Loucy (cell line): ENCODE measurements around the gene HEATR1.
"Not testable (repeated sequence)": the region's sequence is repeated elsewhere in the genome, so short reads cannot be mapped to it uniquely, and the experiment has no call there.

ENCODE experiments used
- H2AFZ ChIP-seq: fragments of 200-600 bp; sonication (generic); 2 replicates; pipeline ENCODE4 v1.6.0; 2016; ENCODE audit warnings: antibody characterized with exemption, mild to moderate bottlenecking, low read length, moderate library complexity
- H3F3A ChIP-seq: fragments of 200-600 bp; 2 replicates; pipeline ENCODE4 v1.6.0; 2016; ENCODE audit warnings: antibody characterized with exemption, low read depth, mild to moderate bottlenecking
- H3K27me3 ChIP-seq: fragments of 200-600 bp; sonication (generic); 2 replicates; pipeline ENCODE4 v1.6.1; 2014; ENCODE audit warnings: low read length, mild to moderate bottlenecking; ENCODE audit not compliant: insufficient read depth, poor library complexity, severe bottlenecking
- H3K36me3 ChIP-seq: fragments of 200-600 bp; sonication (generic); 2 replicates; pipeline ENCODE4 v1.6.1; 2016; ENCODE audit warnings: low read length; ENCODE audit not compliant: insufficient read depth
- H3K4me1 ChIP-seq: fragments of 200-600 bp; sonication (generic); 2 replicates; pipeline ENCODE4 v1.5.1; 2014; ENCODE audit warnings: low read length, mild to moderate bottlenecking; ENCODE audit not compliant: insufficient read depth, poor library complexity, severe bottlenecking
- H3K4me2 ChIP-seq: fragments of 200-600 bp; sonication (generic); 2 replicates; pipeline ENCODE4 v1.6.0; 2014; ENCODE audit warnings: antibody characterized with exemption, low read length, low read depth, mild to moderate bottlenecking; ENCODE audit not compliant: poor library complexity, severe bottlenecking
- H3K4me3 ChIP-seq: fragments of 200-600 bp; sonication (generic); 2 replicates; pipeline ENCODE4 v1.5.1; 2014; ENCODE audit warnings: low read length, mild to moderate bottlenecking, mixed read lengths; ENCODE audit not compliant: poor library complexity, severe bottlenecking
- H3K79me2 ChIP-seq: fragments of 200-600 bp; sonication (generic); 2 replicates; pipeline ENCODE4 v1.6.1; 2014; ENCODE audit warnings: low read length; ENCODE audit not compliant: insufficient read depth
- H3K9ac ChIP-seq: fragments of 200-600 bp; sonication (generic); 2 replicates; pipeline ENCODE4 v1.6.0; 2014; ENCODE audit warnings: mild to moderate bottlenecking, low read depth, low read length, moderate library complexity; ENCODE audit not compliant: poor library complexity, severe bottlenecking
- H3K9me2 ChIP-seq: fragments of 200-600 bp; sonication (generic); replicated peaks from 2 replicates; pipeline ENCODE4 v1.6.1; 2016; ENCODE audit warnings: low read depth, low read length, mixed read lengths
- H3K9me3 ChIP-seq: fragments of 200-600 bp; sonication (generic); 2 replicates; pipeline ENCODE4 v1.6.1; 2014; ENCODE audit warnings: mild to moderate bottlenecking, antibody characterized with exemption, low read length, low read depth; ENCODE audit not compliant: insufficient read depth
- H4K20me1 ChIP-seq: fragments of 200-600 bp; sonication (generic); 2 replicates; pipeline ENCODE4 v1.6.0; 2014; ENCODE audit warnings: antibody characterized with exemption, low read length, mild to moderate bottlenecking; ENCODE audit not compliant: insufficient read depth, poor library complexity, severe bottlenecking
- CTCF ChIP-seq: fragments of 200-600 bp; sonication (generic); conservative IDR thresholded peaks from 2 replicates; pipeline ENCODE4 v1.5.1; 2014; ENCODE audit warnings: mild to moderate bottlenecking, antibody characterized with exemption, low read length
- EZH2phosphoT487 ChIP-seq: fragments of 200-600 bp; IDR thresholded peaks from 2 replicates; pipeline ENCODE4 v1.6.1; 2018; ENCODE audit warnings: antibody characterized with exemption, mild to moderate bottlenecking, moderate library complexity, borderline replicate concordance

HEATR1 gene

DNA sequence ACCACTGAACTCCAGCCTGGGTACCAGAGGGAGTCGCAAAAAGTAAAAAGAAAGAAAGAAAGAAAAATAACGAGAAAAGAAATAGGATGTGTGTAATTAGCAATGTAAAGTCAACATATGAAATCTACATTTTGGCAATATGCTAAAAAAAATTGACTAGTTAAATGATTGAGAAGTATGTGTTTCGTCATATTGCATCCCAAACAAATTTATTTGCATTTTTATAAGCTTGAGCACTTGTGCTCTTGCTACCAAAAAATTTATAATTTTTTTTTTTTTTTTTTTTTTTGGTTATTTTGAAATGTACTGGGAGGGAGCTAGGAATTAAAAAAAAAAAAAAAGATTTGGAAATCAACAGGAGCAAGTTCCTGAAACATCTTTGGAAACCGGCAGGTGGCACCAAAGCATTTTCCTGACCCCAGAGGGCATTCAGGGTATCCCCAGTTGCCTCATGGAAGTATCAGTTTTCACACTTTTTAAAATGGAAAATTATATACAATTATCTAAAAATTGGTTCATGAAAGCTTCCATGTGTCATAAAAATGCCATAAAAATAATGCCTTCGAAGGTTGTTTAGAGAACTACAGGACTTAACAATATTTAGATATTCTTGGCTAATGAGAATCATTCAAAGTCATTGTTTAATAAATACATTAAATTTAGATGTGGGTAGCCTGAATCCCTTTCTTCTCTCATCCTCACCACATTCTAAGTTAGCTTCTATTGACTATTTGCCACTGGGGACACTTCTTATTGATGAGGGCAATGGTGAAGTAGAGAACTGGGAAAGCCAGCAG, 4.8 kb upstream of the HEATR1 start:
- H4K20me1 ChIP-seq: no peaks in the 10 kb centered on the region
- no peaks in the 10 kb centered on the region for H3F3A ChIP-seq
- no peak overlapping the region for H3K9ac ChIP-seq
- H3K4me2 ChIP-seq: no peak overlapping the region
- TF ChIP-seq EZH2phosphoT487: no peak
- TF ChIP-seq CTCF: peak; percentile 51
- no peaks in the 10 kb centered on the region for H3K36me3 ChIP-seq
- no peak overlapping the region for H3K4me3 ChIP-seq
- H3K9me2 ChIP-seq: no peaks in the 10 kb centered on the region
- H3K4me1 ChIP-seq: peaks cover 5% of the 10 kb centered on the region
- H3K79me2 ChIP-seq: peaks cover 2% of the 10 kb centered on the region
- no peaks in the 10 kb centered on the region for H3K27me3 ChIP-seq
- H3K9me3 ChIP-seq: no peaks in the 10 kb centered on the region
- no peak overlapping the region for H2AFZ ChIP-seq

DNA sequence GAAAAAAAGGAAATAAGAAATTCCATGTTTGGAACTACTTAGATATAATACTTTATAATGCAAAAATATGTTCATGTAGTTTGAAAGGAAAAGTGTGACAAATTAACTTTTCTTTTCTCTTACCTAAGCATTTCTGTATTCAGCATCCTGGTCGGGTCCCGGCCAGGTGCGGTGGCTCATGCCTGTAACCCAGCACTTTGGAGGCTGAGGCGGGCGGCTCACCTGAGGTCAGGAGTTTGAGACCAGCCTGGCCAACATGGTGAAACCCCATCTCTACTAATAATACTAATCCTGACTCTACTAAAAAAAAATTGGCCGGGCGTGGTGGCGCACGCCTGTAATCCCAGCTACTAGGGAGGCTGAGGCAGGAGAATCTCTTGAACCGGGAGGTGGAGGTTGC, 3.3 kb upstream of the HEATR1 start:
- not testable (repeated sequence) for H3K36me3 ChIP-seq, H2AFZ ChIP-seq, H3K27me3 ChIP-seq, H3K9me3 ChIP-seq, H3K9me2 ChIP-seq, H3K4me3 ChIP-seq, H3K9ac ChIP-seq, H3F3A ChIP-seq, H3K4me2 ChIP-seq, H4K20me1 ChIP-seq
- Histone ChIP-seq H3K4me1 (peaks cover 11% of the 10 kb centered on the region), H3K79me2 (peaks cover 17% of the 10 kb centered on the region)

DNA sequence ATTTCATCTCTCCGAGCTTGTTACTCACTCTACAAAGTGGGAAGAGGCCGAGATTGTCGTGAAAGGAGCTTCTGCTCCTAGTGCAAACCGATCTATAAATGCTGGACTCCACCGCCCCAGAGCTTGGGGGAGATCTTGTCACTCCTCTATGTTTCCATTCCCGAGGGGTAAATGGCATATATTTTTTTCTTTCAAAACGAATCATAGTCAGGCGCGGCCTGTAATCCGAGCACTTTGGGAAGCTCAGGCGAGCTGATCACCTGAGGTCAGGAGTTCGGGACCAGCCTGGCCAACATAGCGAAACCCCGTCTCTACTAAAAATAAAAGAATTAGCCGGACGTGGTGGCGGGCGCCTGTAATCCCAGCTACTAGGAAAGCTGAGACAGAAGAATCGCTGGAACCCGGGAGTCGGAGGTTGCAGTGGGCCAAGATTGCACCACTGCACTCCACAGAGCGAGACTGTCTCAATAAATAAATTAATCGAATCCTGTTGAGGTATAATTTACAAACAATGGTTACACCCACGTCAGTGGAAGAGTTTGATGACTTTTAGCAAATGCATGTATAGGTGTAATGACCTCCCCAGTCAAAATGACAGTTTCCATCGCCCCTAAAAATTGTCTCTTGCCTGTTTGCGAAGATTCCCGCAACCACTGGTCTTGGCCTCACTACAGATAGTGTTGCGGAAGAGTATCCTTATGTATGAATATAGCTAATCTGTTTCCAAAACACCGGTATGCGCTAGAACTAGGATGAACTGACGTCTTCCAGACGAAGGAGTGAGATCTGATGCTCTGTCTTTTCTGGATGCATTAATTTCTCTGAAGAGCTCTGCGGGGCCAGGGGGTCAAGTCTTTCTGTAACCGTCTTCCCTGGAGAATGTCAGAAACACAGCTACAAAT, 840 bp upstream of the HEATR1 start:
- peak overlapping the region; percentile 99 for H2AFZ ChIP-seq
- H3F3A ChIP-seq: no peaks in the 10 kb centered on the region
- H3K9ac ChIP-seq: peak overlapping the region; percentile 79
- no peaks in the 10 kb centered on the region for H3K36me3 ChIP-seq
- peak overlapping the region; percentile 96 for H3K4me2 ChIP-seq
- TF ChIP-seq EZH2phosphoT487 (no peak), CTCF (no peak)
- peak overlapping the region; percentile 97 for H3K4me3 ChIP-seq
- H3K27me3 ChIP-seq: no peaks in the 10 kb centered on the region
- peaks cover 40% of the 10 kb centered on the region for H3K79me2 ChIP-seq
- H4K20me1 ChIP-seq: peaks cover 9% of the 10 kb centered on the region
- peaks cover 11% of the 10 kb centered on the region for H3K4me1 ChIP-seq
- no peaks in the 10 kb centered on the region for H3K9me2 ChIP-seq
- no peaks in the 10 kb centered on the region for H3K9me3 ChIP-seq
